Right lobe of liver (tissue), 6 donors: ENCODE measurements around the gene ZC3H12C. TPM values are rescaled to one million over a fixed set of nuclear protein-coding genes. Genes with fewer than 3 reads are reported as not detected.
A peak's percentile ranks its signal among the peaks of the same experiment; 100 is the strongest.

Experiments used
- ATAC-seq, 4 donors: fragments of 200-7000 bp; cut with Tn5 transposase; one replicate each; pipeline ENCODE4 v1.9.1; 2020; ENCODE audit warnings: mild to moderate bottlenecking in 4 of 4, moderate library complexity in 4 of 4
- DNase-seq, 3 donors: peaks; one replicate each; pipeline ENCODE4 v3.0.0-alpha.2; 2020
- H3K27ac ChIP-seq, 3 donors: fragments of 200-600 bp; one replicate each; pipeline ENCODE4 v1.8.0; 2022
- H3K27me3 ChIP-seq, 2 donors: fragments of 200-600 bp; one replicate each; pipeline ENCODE4 v1.8.0; 2022
- H3K36me3 ChIP-seq, 4 donors: fragments of 200-600 bp; sonication (generic) in 1 of 4; one replicate each; pipeline versions ENCODE4 v1.5.1 to v1.8.0; 2017 to 2022; ENCODE audit warnings: control low read depth in 1 of 4
- H3K4me1 ChIP-seq, 4 donors: fragments of 200-600 bp; sonication (generic) in 1 of 4; one replicate each; pipeline versions ENCODE4 v1.5.1 to v1.8.0; 2017 to 2022; ENCODE audit warnings: control low read depth in 1 of 4
- H3K4me3 ChIP-seq, 3 donors: fragments of 200-600 bp; one replicate each; pipeline ENCODE4 v1.8.0; 2022
- H3K9me3 ChIP-seq, 4 donors: fragments of 200-600 bp; sonication (generic) in 1 of 4; one replicate each; pipeline versions ENCODE4 v1.5.1 to v1.8.0; 2017 to 2022; ENCODE audit warnings: control low read depth in 1 of 4
- POLR2A ChIP-seq: fragments of 450-650 bp; IDR thresholded peaks from one replicate; pipeline ENCODE4 v1.6.1; 2017; ENCODE audit warnings: antibody characterized with exemption, mild to moderate bottlenecking
- WGBS: methylation state at CpG from one replicate; pipeline ENCODE4 v1.1.6; 2018; ENCODE audit warnings: low coverage, low lambda C conversion rate; ENCODE audit not compliant: insufficient coverage; ENCODE audit errors: missing lambda C conversion rate; 5-methylcytosine and 5-hydroxymethylcytosine counted together
- intact Hi-C, 2 donors: fragments of 100-400 bp; cut with DNase I; formaldehyde crosslinking; loops; one replicate each; pipeline versions ENCODE4 v1.11.2 to v1.14.1; 2022
- total RNA-seq, 6 experiments: library from RNA; depleted of rRNA in 2 of 6; stranded (reverse); fragments of >200 nt in 2 of 6; fragmentation: NEBNext Ultra II Directional in 3 of 6; extraction: Animal tissue kit (Norgen Biotek cat#: 25700) in 3 of 6; gene quantifications; one replicate each; pipeline versions ENCODE4 v1.1.0 to v1.2.4, GENCODE V29; 2016 to 2023
- TF ChIP-seq, protein P1 (sequence below), 4 donors: fragments of 200-600 bp in 3 of 4; fragments of 450-650 bp in 1 of 4; IDR thresholded peaks; one replicate each; pipeline versions ENCODE4 v1.5.1 to v1.8.0; 2016 to 2022; ENCODE audit warnings: antibody characterized with exemption in 4 of 4, mild to moderate bottlenecking in 2 of 4
- donor health status: DM: no; HTN: yes; CAD: no.
- donor health status: DM: no; HTN: no; CAD: no.
- donor health status: DM: no; HTN: no; CAD: no.
- donor health status: DM: no; HTN: yes; CAD: no.
- donor health status: DM: no; HTN: yes; CAD: no.

The ZC3H12C gene
- total RNA-seq, 6 experiments from 2014 or later: 4.0 to 7.9 (median 4.8) TPM

DNA sequence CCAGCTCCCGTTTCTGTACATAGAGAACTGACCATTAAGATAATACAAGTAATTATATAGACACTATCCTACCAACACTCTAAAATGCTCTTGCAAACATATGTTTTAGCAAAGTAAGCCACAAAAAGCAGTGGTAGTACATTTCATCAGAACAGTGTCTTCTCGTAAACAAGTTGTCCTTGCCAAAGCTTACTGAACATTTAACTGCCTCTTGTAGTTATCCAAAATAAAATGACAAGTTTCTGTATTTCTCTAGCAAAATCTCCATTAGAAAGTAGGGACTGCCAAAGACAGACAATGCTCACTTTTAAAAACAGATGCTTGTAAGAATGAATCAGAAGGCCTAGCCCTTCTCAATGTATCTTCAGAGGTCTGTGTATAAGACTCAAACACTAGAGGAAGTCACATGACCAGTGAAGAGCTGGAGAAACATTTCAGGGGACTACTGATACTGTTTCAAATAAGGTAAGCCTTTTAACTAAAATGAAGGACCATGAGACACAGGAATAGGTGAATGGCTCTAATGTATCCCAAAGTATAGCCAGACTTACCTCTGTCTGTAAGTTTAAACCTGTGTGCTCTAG, 7.8 kb upstream of the ZC3H12C start:
- no peak overlapping the region for H3K27ac ChIP-seq
- intact Hi-C loops: no loop called here
- WGBS: 86% methylated on average over 2 of the region's 2 CpGs
- H3K4me1 ChIP-seq: peaks cover 0 to 10% (median 0%) of the 10 kb centered on the region in 4 donors
- H3K27me3 ChIP-seq: no peaks in the 10 kb centered on the region
- TF ChIP-seq, protein P1, sequence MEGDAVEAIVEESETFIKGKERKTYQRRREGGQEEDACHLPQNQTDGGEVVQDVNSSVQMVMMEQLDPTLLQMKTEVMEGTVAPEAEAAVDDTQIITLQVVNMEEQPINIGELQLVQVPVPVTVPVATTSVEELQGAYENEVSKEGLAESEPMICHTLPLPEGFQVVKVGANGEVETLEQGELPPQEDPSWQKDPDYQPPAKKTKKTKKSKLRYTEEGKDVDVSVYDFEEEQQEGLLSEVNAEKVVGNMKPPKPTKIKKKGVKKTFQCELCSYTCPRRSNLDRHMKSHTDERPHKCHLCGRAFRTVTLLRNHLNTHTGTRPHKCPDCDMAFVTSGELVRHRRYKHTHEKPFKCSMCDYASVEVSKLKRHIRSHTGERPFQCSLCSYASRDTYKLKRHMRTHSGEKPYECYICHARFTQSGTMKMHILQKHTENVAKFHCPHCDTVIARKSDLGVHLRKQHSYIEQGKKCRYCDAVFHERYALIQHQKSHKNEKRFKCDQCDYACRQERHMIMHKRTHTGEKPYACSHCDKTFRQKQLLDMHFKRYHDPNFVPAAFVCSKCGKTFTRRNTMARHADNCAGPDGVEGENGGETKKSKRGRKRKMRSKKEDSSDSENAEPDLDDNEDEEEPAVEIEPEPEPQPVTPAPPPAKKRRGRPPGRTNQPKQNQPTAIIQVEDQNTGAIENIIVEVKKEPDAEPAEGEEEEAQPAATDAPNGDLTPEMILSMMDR (IDR thresholded peaks at IDR 0.05): no peak
- no peak for TF ChIP-seq POLR2A
- no peak for ATAC-seq
- no peaks in the 10 kb centered on the region for H3K36me3 ChIP-seq
- no peak for DNase-seq
- H3K9me3 ChIP-seq: no peaks in the 10 kb centered on the region
- H3K4me3 ChIP-seq: no peak overlapping the region

- H3K9me3 ChIP-seq: no peaks in the 10 kb centered on the region
- WGBS: 27% methylated on average over 3 of the region's 3 CpGs
These were observed 6.3 kb upstream of the ZC3H12C start for GRCh38 chr11:110086892-110087309.

GRCh38 chr11:110087812-110088534, 5.2 kb upstream of the ZC3H12C start:
- ATAC-seq (no peak), DNase-seq (no peak)
- intact Hi-C loops: no loop called here
- peaks cover 0 to 10% (median 0%) of the 10 kb centered on the region in 4 donors for H3K4me1 ChIP-seq
- H3K27me3 ChIP-seq: no peaks in the 10 kb centered on the region
- 81% methylated on average over 5 of the region's 5 CpGs for WGBS
- TF ChIP-seq POLR2A: no peak
- TF ChIP-seq, protein P1 (IDR thresholded peaks at IDR 0.05): no peak
- H3K36me3 ChIP-seq: no peaks in the 10 kb centered on the region
- H3K27ac ChIP-seq: no peak overlapping the region
- no peaks in the 10 kb centered on the region for H3K9me3 ChIP-seq
- H3K4me3 ChIP-seq: no peak overlapping the region

More at GRCh38 chr11:110086892-110087309, 6.3 kb upstream of the ZC3H12C start:
- no peak overlapping the region for H3K4me3 ChIP-seq
- H3K27me3 ChIP-seq: no peaks in the 10 kb centered on the region
- H3K36me3 ChIP-seq: no peaks in the 10 kb centered on the region
- DNase-seq (no peak), ATAC-seq (peak in 2 of 4 donors; percentile 24 to 44)
- H3K4me1 ChIP-seq: peaks cover 0 to 10% (median 0%) of the 10 kb centered on the region in 4 donors
- no peak overlapping the region for H3K27ac ChIP-seq
- intact Hi-C loops: no loop called here
- TF ChIP-seq, protein P1 (IDR thresholded peaks at IDR 0.05): no peak
- TF ChIP-seq POLR2A: no peak

- TF ChIP-seq, protein P1 (IDR thresholded peaks at IDR 0.05): no peak
- no peak for TF ChIP-seq POLR2A
- WGBS: 74% methylated on average over 4 of the region's 5 CpGs
These were observed 4.5 kb upstream of the ZC3H12C start for GRCh38 chr11:110088535-110089344.

More at GRCh38 chr11:110088535-110089344, 4.5 kb upstream of the ZC3H12C start:
- no peaks in the 10 kb centered on the region for H3K27me3 ChIP-seq
- peak in 1 of 4 donors; percentile 3 for ATAC-seq
- no peaks in the 10 kb centered on the region for H3K36me3 ChIP-seq
- no peak overlapping the region for H3K4me3 ChIP-seq
- intact Hi-C loops: no loop called here
- DNase-seq: no peak
- peaks cover 0 to 10% (median 0%) of the 10 kb centered on the region in 4 donors for H3K4me1 ChIP-seq
- H3K27ac ChIP-seq: no peak overlapping the region
- H3K9me3 ChIP-seq: no peaks in the 10 kb centered on the region
